Hematopoietic multipotent progenitor cell treated with erythropoietin and hydrocortisone succinate and interleukin-3 and kit ligand, for 15 days (in vitro differentiated cells): ENCODE measurements around the gene DVL1.
"Not testable (repeated sequence)": the region's sequence is repeated elsewhere in the genome, so short reads cannot be mapped to it uniquely, and the experiment has no call there.

ENCODE experiments used
- DNase-seq: peaks from one replicate; pipeline ENCODE4 v3.0.0-alpha.2; 2015; ENCODE audit warnings: low spot score

DVL1 gene

GRCh38 chr1:1349256-1350012 is at the start of gene DVL1:
Gene DVL1 (minus strand): TSS chr1:1349418. CDS start chr1:1349065, 353 bp downstream.
- DNase-seq, result peak; percentile 76

- DNase-seq, result no peak
These were observed 49.5 kb upstream of the DVL1 start for GRCh38 chr1:1398677-1399186.

- peak; percentile 52 for DNase-seq
These were observed 48.8 kb upstream of the DVL1 start for GRCh38 chr1:1397839-1398523.

GRCh38 chr1:1395166-1395565 is 45.9 kb upstream of the DVL1 start:
- no peak for DNase-seq

GRCh38 chr1:1394116-1394515 is 44.9 kb upstream of the DVL1 start:
- DNase-seq, result no peak

GRCh38 chr1:1393428-1393827 is 44.2 kb upstream of the DVL1 start:
- no peak for DNase-seq

GRCh38 chr1:1393014-1393413 is 43.8 kb upstream of the DVL1 start:
- DNase-seq, result no peak

- no peak for DNase-seq
These were observed 42.0 kb upstream of the DVL1 start for GRCh38 chr1:1391225-1391624.

GRCh38 chr1:1390675-1391074 is 41.5 kb upstream of the DVL1 start:
- DNase-seq, result no peak

GRCh38 chr1:1388078-1388472 is 38.9 kb upstream of the DVL1 start:
- DNase-seq, result no peak

GRCh38 chr1:1387098-1388077 is 38.2 kb upstream of the DVL1 start:
- DNase-seq, result no peak

- no peak for DNase-seq
These were observed 36.7 kb upstream of the DVL1 start for GRCh38 chr1:1385931-1386330.

GRCh38 chr1:1385339-1385738 is 36.1 kb upstream of the DVL1 start:
- not testable (repeated sequence) for DNase-seq

- no peak for DNase-seq
These were observed 32.1 kb upstream of the DVL1 start for GRCh38 chr1:1381294-1381693.

GRCh38 chr1:1380860-1381259 is 31.6 kb upstream of the DVL1 start:
- DNase-seq, result no peak

- DNase-seq, result no peak
These were observed 28.5 kb upstream of the DVL1 start for GRCh38 chr1:1377540-1378205.

- DNase-seq, result no peak
These were observed 27.5 kb upstream of the DVL1 start for GRCh38 chr1:1376551-1377226.

- peak; percentile 99 for DNase-seq
These were observed 25.9 kb upstream of the DVL1 start, which contains the start of gene AURKAIP1 for GRCh38 chr1:1374929-1375662. Gene AURKAIP1 (minus strand): TSS chr1:1375207. CDS start chr1:1374756, 451 bp downstream.

- no peak for DNase-seq
These were observed 25.3 kb upstream of the DVL1 start for GRCh38 chr1:1374589-1374928.
